GM15510 (cell line): ENCODE results near the gene COL4A5.

Source experiments
- POLR2A ChIP-seq: IDR thresholded peaks from 3 replicates; pipeline ENCODE4 v1.6.1; 2011; ENCODE audit warnings: borderline replicate concordance; ENCODE audit not compliant: insufficient read length; ENCODE audit errors: extremely low read depth

Gene COL4A5

GRCh38 chrX:108701633-108702032 is 262.0 kb downstream of the COL4A5 start:
- no peak for TF ChIP-seq POLR2A

DNA sequence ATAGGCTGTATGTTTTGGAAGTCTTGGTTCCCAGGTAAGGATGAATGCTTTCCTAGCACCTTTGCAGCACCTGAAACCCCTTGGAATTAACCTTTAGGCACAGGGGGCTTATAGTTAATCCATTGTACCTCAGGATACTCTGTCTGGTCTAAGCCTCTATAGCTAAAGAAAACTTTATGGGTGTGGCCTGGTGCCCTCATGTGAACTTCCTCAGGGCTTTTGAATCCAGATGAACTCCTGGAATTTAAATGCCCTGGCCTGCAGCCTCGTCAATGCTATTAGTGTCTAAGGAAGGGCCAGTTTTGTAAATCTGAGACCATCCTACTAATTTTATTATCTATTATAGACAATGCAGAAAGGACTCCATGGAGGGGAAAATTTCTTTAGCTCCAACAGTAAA is 262.9 kb downstream of the COL4A5 start:
- TF ChIP-seq POLR2A: no peak

DNA sequence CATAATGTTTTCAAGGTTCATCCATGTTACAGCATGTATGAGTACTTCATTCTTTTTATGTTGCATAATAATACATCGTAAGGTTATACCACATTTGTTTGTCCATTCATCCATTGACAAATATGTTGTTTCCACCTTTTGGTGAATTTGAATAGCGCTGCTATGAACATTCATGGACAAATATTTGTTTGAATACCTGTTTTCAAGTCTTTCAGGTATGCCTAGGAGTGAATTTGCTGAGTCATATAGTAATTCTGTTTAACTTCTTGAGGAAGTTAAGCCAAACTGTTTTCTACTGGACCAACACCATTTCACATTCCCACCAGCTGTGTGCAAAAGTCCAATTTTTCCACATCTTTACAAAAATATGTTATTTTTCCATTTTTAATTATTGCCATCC is 265.2 kb downstream of the COL4A5 start:
- no peak for TF ChIP-seq POLR2A

GRCh38 chrX:108712886-108713285 is 273.2 kb downstream of the COL4A5 start:
- TF ChIP-seq POLR2A: no peak

GRCh38 chrX:108722561-108722960 is 282.9 kb downstream of the COL4A5 start:
- TF ChIP-seq POLR2A: no peak

DNA sequence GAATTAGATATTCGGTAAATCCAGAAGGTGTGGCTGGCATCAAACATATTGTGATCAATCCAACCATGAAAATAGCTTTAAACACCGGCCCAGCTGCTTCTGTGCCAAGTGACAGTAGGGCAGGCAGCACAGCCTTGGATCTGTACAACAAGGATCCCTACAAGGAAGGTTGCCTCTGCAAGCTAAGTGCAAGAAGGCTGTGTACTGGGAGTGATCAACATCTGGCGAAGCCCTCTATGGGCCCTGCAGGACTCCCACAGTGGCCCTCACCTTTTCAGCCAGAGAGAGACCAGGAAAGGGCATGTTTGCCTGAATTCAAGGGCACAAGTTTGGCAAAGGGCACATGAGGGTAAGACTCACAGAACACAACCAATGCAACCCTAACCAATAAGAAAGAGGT is 287.1 kb downstream of the COL4A5 start:
- no peak for TF ChIP-seq POLR2A

- TF ChIP-seq POLR2A: no peak
Observed at GRCh38 chrX:108731153-108731552, 291.5 kb downstream of the COL4A5 start.

DNA sequence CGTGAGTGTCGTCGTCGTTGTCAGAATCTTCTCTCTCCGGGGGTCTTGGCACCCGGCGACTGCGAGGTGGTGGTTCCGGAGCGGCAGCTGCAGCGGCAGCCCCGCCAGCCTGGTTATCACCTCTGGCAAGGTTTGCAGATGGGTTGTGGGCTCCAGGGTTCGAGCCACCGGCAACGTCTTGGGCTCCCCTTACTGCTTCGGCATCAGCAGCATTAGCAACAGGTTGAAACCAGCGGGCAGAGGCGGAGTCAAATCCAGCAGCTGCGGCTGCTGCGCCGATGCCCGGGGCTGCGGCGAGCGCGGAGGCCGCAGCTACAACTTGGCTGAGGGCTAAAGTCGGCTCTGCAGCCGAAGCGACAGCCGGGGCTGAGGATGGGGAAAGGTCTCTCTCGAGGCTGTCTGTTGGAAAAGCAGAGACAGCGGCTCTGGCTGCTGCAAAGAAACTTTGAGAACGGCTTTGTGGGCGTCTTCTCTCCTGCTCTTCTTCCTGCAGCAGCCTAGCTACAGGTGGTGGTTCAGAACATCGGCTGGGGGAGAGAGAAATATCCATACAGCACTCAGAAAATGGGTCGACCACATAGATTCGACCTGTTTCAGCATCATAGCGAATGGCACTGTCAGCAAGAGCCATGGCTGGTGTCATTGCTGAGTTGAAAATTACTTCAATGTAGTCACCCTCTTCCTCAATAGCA is 293.1 kb downstream of the COL4A5 start:
- no peak for TF ChIP-seq POLR2A

DNA sequence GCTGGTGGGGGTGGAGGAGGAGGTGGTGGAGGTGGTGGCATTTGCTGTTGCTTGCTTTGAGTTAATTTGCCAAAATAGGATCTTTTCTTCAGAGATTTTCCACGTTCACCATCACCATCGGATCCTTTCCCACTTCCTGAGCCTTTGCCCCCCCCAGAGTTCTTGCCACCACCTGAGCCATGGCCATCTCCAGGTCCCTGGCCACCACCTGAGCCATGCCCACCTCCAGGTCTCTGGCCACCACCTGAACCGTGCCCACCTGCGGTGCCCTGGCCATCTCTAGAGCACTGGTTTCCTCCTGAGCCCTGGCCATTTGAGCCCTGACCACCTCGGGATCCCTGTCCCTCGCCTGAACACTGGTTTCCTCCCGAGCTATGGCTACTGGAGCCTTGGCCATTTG is 294.8 kb downstream of the COL4A5 start:
- no peak for TF ChIP-seq POLR2A

DNA sequence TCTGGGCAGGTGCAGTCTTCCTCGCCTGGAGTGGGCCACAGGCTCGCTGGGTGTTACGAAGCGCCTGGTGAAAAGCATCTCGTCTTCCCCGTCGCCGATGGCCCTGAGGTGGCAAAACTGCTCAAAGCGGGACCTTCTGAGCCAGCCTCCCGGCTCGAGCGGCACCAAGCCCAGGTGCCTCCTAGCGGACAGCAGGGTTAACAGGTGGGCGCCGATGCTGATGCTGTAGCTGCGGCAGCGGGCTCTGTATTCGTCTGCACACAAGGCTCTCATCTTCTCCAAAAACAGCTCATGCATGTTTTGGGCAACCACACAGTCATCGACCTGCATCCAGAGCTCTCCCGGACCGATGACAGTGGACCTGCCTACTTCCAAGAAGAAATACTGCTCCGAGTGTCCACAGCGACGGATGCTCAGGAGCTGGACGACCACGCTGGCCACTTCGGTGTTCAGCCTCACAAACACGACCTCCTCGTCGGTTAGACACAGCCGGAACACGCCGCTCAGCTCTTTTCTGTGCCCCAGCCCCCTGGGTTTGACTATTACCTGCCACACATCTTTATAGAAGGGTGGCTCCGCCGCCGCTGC is 295.5 kb downstream of the COL4A5 start:
- TF ChIP-seq POLR2A: no peak

DNA sequence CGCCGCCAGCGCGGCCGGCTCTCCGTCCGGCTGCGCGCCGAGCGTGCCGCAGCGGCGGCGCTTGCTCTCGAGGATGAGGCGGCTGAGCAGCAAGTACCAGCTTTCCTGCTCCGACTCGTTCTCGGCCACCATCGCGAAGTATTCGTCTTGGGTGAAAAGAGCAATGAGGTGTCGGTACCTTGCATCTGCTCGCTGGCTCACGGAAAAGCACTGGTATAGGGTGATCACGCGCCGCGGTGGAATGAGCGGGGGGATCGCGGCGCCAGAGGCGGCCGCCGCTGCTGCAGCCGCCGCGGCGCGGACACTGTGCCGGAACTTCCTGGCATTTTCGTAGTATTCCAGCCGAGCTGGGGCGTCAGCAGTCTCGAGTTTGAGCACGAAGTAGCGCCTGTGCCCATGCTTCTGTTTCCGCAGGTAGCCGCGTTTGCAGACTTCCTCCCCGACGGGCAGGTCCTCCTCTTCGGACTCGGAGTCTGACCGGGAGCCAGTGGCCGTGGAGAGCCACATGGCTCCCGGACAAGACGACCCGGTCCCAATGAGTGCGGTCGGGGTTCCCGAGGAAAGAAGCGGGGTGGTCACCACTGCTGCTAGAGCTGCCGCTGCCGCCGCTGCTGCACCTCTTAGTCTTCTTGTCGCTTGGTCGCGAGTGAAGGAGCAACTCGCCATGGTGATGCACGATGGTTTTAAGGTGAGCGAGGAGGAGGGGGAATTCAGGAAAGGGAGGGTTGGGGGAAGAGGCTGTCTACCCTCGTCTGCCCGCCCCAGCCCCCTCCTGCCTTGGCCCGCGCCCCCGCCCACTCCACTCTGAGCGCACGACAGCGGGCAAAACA is 296.3 kb downstream of the COL4A5 start:
- TF ChIP-seq POLR2A: no peak

DNA sequence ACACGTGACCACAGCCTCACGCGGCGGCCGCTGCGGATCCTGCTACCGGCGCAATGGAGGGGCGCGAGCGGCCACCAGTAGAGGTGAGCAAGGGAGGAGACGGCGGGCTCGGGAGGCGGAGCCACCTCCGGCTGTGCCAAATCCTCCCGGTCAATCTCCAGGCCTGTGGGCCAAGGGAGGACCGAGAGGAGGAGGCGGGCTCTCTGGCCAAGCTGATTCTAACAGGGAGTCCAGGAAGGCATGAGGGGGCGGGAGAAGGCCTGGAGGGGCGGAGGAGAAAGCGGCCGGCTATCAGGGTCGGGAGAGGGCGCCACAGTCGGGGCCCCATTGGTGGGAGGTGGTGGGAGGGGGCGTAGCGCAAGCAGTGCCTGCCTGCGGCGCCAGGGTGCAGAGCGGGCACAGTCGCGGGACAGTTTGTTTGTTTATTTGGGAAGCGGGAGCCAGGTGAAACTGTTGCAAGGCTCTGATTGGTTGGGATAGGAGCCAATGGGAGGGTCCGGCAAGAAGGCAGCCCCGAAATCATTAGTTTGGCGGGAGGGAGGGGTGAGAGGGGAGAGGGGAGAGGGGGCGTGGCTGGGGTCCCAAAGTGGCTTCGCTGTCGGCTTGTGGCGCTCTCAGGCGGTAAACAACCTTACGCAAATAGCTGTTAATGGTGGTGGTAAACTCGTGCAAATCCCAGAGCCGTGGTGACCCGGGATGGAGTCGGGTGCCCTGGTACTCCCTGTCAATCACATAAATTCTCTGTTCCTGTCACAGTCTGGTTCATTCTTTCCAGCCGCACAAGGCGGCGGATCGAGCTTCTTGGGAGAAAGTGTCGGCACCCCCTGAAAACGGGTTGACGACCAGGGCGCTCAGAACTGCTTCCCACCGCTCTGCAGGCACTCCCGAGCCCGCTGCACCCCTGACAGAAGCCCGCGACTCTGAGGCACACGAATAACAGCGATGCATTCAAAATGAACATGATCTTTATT is 297.2 kb downstream of the COL4A5 start, which contains the start of gene IRS4:
IRS4 (minus strand) TSS at position 55 of the 971 bp plus-strand sequence.
- no peak for TF ChIP-seq POLR2A

GRCh38 chrX:108737754-108738153 is 298.1 kb downstream of the COL4A5 start:
- no peak for TF ChIP-seq POLR2A

GRCh38 chrX:108740299-108740774 is 300.7 kb downstream of the COL4A5 start:
- no peak for TF ChIP-seq POLR2A
